OCI-M2 (cell line): Measurements from ENCODE around the gene TMEM135.
"Not testable (repeated sequence)": the region's sequence is repeated elsewhere in the genome, so short reads cannot be mapped to it uniquely, and the experiment has no call there.

Source experiments
- DNase-seq: peaks from one replicate; lab custom pipeline; 2025; ENCODE audit not compliant: unreplicated experiment; lab: John Stamatoyannopoulos, UW

Gene TMEM135

DNA sequence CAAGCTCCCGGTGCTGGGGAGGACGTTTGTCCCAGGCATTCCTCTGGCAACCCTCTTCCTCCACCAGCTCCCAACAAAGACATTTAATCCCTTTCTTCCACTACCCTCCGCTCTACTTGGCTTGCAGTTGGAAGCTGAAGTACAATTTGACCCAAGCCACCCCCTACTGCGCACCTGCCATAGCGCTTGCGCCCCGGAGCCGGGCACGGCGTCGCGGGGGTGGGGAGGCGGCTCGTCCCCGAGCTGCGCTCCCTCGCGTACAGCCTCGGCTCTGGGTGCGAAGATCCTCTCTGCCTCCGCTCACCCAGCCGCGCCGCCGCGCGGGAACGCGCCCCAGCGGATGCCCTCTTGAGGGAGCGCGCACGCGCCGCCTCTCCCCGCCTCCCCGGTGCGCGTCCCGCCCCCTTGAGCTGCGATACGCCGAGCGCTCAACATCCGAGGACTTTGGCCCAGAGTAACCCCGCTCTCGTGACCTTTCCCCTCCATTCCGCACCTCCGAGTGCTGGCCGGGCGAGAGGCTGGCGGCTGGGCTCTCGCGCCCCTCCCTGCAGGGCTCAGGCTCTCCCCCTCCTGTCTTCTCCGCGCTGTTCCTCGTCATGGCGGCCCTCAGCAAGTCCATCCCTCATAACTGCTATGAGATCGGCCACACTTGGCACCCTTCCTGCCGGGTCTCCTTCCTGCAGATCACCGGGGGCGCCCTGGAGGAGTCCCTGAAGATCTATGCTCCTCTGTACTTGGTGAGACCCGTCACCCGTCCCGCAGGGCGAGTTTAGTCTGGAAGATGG, at the start of gene TMEM135:
TSS of gene TMEM135 (plus strand) at position 485 of the 785 bp plus-strand sequence. CDS start at position 597, 112 bp downstream.
- DNase-seq, result peak; percentile 76

DNA sequence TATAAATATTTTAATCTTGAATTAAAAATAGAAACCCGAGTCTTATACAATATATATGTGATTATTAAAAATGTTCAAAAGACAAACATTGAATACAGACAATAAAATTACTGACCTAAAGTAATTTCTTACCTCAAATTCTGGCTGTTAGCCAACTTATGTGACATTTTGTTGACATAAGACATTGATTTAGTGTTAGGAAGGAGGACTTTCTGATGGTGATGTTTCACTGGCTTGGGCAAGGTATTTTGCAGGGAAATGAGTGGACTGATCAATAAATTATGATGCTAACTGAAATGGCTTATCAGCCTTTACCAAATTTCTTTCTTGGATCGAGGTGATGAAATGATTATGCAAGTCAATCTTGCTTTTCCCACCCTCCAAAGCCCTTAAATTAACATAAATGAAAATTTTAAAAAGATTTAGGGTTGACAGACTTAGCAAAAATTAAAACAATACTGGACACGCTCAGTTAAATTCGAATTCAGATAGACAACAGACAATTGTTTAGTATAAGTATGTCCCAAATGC, 49.3 kb upstream of the TMEM135 start:
- DNase-seq, result no peak

DNA sequence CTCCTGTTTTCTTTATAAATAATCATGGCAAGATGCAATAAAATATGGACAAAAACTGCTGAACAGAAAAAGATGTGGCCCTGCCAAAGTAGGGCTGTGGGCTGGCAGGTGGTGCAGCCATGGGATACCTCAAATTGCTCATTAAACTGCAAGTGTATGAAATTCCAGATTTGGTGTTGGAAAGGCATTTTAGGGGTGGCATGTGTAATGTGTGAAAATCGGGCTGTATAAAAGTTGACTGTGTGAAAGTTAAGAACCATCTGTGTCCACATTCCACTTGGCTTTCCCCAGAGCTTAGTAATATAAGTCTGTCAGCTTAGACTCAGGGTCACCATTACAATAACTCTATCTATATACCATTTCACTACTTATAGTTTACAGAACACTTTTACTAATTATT, 47.7 kb upstream of the TMEM135 start:
- no peak for DNase-seq

DNA sequence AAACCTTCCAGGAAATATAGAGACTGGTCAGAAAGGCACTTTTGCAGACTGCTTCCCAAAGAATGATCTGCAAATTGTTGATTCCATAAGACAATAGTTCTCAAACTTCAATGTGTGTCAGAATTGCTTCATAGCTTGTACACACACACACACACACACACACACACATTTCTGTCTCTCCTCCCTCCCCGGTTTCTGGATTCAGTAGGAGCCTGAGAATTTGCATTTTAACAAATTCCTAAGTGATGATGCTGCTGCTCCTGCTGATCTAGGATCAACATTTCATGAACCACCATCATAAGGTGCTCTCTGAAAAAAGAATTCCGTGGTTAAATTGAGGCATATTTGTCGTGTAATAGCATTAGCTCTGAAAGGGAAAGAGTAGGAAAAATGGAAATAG, 47.2 kb upstream of the TMEM135 start:
- DNase-seq, result no peak

DNA sequence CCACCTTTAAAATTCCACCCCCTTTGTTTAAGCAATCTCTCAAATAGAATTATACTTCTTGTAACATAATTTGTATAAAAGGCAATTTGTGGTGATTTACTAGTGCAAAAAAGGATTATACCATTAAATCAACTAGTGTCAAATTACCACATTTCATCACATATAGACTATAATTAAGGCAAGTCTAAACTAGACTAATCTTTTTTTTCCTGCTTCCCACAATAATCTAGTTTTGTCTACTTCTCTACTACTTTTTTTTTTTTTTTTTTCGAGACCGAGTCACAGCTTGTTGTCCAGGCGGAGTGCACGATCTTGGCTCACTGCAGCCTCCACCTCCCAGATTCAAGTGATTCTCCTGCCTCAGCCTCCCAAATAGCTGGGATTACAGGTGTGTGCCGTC, 46.4 kb upstream of the TMEM135 start:
- no peak for DNase-seq

DNA sequence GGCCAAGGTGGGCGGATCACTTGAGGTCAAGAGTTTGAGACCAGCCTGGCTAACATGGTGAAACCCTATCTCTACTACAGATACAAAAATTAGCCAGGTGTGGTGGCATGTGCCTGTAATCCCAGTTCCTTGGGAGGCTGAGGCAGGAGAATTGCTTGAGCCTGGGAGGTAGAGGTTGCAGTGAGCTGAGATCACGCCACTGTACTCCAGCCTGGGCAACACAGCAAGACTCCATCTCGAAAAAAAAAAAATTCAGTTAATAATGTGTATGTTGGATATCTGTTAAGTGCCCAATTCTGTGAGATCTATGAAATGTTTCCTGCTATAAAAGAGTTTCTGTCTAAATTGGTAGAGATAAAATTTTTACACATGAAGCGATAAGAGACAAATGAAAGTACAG, 45.4 kb upstream of the TMEM135 start:
- DNase-seq, result not testable (repeated sequence)

DNA sequence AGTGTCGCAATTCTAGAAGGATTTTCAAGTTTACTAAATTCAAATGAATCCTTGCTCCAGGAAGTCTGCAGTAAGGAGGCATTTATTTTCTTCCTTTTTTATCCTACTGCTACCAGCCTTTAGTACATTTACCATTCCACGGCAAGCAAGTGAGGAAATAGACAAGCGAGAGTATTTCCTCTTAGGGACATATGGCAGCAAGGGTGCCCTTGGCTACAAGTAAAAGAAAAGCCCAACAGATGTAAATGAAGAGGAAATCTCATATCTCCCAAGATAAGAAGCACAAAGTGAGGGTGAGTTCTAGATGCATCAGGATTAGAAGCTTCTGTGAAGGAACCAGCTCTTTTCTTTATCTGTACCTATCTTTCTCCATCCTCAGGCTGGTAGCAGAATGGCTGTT, 44.7 kb upstream of the TMEM135 start:
- no peak for DNase-seq

DNA sequence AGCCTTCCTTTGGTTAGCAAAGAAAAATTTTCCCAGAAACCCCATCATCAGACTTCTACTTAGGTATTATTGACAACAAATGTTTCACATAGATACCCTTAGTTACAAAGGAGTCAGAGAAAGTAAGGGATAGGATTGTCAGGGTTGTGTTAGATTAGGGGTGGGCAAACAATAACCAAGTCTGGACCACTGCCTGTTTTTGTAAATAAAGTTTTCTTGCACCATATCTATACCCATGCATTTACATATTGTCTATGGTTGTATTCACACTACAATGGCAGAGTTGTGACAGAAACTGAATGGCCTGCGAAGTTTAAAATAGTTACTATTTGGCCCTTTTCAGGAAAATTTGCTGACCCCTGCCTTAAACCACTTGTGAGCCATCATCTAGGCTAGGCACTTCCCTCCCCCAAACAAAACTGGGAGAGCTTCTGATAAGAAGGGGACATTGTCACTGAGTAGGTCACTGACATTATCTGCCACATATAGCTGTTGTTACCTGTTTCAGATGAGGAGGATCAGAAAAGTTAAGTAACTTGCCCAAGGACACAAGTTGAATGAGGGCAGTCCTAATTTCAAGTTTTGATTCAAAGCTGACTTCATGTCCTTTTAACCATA, 40.7 kb upstream of the TMEM135 start:
- DNase-seq, result no peak

DNA sequence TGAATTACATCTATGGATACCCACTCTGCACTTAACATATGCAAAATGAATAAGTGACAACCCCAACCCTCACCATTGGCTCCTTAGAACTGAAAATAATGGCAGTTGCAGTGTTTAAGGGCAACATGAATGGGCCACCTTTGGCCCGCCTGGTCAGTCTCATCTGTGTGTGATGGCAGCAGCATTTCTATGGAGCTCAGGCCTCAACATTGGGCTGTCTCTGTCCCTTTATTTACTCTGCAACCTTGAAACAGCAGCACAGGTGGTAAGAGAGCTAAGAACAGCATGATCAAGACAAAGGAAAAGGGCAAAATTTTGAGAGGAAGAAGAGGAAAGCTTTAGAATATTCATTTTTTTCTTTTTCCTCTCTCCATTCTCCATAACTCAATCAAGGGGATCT, 38.3 kb upstream of the TMEM135 start:
- DNase-seq, result no peak

DNA sequence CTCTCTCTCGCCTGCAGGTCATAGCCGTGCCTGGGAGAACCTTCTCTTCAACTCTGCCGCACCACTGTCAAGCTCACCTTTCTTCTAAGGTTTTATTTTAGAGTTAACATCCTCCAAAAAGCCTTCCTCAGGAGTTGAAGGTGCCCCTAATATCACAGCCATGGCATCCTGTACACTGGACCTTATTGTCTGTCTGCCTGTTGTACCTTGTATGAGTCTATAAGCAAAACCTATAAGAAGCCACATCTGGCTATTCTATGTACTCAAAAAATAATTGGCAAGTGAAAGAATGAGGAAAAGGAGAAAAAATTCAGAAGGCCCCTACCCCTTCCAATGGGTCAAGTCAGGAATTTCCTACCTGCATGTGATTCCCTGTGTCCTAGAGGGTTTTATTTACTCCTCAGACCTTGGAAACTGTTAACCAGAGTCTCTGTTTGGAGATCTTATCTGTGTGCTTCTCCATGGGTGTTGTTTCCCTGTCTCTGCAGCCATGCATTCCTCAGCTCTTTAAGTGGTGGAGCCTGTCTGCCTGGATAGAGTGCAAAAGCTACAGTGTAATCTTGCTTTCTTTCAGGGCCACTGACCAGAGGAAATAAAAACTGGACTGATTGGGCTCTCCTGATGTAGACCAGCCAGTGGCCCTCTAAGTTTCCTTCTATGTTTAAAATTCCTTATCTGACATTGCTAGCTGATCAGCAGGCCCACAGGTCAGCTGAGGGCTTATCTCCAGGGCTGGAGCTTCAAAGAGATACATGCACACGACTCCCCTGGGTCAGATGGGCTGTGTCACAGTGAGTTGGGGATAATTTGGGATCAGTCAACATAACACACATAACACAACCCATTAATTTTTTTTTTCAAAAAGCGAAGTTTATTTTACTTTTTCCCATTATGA, 37.6 kb upstream of the TMEM135 start:
- DNase-seq, result peak; percentile 58

DNA sequence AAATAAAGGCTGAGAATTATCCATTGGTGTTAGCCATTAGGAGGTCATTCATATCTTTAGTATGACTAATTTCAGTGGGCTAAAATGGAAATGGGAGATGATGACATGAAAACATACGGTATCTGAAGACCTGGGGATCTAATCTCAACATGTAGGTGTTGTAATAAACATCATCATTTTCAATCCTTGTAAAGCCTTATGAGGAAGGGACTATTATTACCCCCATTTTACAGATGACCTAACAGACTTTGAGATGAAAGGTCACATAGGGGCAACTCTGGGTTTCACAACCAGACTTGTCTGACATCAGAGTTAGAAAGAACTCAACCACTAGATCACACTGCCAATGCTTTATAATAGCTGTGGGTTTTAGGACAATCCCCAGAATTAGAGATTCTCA, 34.8 kb upstream of the TMEM135 start:
- DNase-seq, result no peak

DNA sequence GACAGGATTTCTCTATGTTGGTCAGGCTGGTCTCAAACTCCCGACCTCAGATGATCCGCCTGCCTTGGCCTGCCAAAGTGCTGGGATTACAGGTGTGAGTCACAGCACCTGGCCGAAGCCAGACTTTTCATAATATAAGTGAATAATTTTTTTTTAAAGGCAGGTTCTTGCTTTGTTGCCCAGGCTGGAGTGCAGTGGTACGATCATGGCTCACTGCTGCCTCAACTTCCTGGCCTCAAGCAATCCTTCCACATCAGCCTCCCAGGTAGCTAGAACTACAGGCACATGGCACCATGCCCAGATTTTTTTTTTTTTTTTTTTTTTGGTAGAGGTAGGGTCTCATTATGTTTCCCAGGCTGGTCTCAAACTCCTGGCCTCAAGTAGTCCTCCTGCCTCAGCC, 33.5 kb upstream of the TMEM135 start:
- not testable (repeated sequence) for DNase-seq

DNA sequence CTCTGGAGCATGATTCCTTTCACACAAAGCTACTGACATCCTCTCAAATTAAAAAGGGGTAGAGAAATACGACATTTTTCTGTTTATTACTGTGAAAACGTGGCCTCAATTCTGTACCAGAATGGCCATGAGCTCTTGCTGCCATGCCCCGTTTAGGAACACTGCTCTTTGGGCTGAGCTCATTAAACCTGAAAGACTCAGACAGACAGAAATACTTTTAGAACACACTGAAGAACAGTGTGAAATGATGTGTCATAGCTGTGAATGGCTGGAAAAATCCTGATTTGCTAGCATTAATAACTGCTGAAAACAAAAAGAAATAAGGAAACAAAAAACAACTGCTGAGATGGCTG, 32.2 kb upstream of the TMEM135 start:
- no peak for DNase-seq

DNA sequence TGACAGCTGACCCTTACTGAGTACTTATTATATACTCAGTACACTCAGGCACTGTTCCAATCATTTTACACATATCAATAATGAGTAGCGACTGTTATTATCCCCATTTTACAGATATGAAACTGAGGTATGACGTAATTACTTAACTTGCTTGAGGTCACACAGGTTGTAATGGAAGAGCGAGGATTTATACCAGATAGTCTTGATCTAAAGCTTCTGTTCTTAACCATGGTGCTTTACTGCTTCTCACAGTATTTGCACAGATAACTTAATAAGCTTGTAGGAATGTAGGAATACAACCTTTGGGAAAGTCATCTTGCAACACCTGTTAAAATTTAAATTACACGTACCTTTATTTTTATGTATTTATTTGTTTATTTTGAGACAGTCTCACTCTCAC, 31.7 kb upstream of the TMEM135 start:
- no peak for DNase-seq

DNA sequence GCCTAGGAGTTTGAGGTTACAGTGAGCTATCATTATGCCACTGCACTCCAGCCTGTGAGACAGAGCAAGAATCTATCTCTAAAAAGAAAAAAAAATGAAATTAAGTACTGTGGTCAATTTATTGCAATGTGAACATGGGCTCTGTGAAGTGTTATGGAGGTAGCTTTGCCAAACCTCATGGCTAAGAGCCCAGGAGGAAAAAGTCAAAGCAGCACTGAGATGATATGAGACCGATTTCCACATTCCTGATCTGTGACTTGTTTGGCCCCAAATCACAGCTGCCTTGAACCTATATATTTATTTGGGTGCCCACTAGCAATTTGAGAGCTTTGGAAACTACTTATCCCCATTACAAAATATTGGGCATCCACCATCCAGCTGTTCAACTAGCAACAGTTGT, 29.8 kb upstream of the TMEM135 start:
- DNase-seq, result no peak

DNA sequence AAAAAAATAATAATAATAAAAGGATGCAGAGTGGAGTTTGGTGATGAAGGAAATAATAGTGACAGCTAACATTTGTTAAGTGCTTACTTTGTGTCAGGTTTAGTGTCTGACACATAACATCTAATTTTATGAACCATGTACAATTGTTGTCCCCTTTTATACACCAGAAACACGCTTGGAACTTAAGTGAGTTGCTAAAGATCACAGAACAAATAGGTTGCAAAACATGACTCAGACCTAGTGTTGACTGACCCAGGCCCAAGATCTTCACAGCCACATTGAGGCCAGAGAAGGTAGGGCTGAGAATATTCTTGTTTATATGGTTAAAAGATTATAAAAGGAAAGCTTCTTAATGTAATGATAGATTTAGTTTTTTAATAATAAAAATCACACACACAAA, 25.6 kb upstream of the TMEM135 start:
- DNase-seq, result no peak

DNA sequence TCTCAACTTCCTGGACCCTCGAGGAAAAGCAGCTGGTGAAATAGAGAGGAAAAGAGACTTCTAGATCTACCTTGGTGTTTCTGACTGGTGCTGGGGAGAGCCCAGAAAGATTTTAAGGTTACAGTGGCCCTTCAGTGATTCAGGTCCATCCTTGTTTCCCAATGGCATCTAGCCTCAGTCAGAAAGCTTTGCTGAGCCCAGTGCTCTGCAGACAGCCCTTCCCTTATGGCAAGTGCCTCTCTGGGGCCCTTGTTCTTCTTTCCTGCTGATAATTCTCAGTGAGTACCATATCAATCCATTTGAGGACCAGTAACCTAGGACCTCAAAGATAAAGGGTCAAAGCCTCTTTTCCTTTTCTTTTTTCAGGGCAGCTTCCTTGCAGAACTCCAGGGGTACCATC, 25.1 kb upstream of the TMEM135 start:
- no peak for DNase-seq

DNA sequence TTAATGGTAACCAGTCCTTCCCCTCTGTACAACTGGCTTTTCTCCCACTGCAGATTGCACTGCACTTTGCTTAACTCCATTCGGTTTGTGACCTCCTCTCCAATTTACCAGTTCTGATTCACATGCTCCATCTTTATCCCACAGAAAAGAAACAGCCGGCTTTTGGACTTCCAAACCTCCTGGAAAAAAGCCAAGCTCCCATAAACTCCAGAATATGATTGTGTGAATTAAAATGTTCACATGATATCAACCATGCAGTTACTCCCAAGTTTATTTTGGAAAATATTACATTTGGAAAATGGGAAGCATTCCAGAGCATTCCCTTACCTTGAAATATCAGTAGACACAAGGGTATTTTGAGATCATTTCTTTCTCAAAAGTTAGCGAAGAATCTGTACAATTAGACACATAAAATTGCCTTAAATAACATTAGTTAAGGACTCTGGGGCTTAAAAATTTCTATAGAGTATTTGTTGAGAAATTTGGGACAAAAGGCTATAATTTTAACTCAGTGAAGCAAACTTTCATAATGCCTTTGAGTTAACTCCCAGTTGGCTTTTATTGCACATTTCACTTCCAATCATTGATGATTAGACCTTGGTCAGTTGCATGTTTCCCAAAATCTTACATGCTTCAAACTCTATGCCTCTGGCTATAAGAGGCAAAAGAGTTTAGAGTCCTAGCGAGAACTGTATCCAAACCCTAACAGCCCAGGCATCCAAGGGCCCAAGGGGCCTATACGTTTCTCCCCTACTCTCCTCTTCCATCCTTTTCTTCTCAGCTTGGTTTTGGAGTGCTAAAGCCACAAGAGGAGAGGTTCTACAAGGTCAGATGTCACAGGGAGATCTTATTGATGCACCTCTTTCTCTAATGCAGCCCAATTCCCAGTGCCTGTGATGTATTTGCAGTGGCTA, 23.6 kb upstream of the TMEM135 start:
- no peak for DNase-seq

DNA sequence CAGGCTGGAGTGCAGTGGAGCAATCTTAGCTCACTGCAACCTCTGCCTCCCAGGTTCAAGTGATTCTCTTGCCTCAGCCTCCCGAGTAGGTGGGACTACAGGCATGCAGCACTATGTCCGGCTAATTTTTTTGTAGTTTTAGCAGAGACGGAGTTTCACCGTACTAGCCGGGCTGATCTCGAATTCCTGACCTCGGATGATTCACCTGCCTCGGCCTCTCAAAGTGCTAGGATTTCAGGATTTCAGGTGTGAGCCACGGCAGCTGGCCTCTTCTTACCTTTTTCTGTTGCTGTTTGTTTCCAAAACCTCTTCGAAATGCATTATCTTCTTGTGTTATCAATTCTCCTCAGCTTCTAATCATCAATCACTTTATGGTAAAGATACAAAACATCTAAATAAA, 22.1 kb upstream of the TMEM135 start:
- no peak for DNase-seq

DNA sequence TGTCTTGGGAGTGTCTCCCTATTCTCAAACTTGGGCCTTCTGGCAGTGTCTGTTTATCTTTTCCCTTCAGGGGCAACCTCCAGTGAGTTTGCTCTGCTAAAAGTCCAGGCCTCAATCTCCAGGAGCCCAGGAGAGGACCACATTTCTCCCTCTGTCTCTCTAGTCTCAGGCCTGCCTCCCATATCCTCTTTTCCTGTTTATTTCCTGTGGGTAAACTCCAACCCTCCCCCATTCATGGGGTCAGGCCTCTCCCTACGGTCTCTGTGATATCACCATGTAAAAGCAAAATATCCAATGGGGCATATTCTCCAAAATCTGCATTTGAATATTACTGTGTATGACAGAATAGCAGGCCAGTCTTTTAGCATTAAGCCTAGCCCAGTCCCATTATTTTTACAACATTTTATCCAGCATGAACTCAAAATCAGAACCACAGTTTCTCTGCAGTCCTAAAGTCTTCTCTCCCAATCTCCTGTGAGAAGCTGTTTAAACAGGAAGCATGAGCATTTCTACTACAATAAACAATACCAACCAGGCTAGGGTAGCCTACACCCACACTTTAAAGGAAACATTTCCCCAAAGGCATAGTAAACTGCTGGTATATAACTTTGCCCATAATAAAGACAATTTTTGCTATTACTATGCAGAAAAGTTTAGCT, 18.0 kb upstream of the TMEM135 start:
- DNase-seq, result no peak
